DMS53 treated with DMSO at 0.1 percent for 48 hours (cell line): ENCODE data around the gene RDH14.

Experiments
- DNase-seq: peaks from one replicate; lab custom pipeline; 2025; ENCODE audit not compliant: unreplicated experiment; lab: John Stamatoyannopoulos, UW

The RDH14 gene

GRCh38 chr2:18578033-18578432 is 17.6 kb upstream of the RDH14 start:
- no peak for DNase-seq

- DNase-seq: no peak
These were observed 5.8 kb upstream of the RDH14 start for GRCh38 chr2:18566145-18566769.

- DNase-seq: no peak
These were observed 288 bp upstream of the RDH14 start for GRCh38 chr2:18560797-18561085.

- DNase-seq: no peak
These were observed 872 bp downstream of the RDH14 start for GRCh38 chr2:18559531-18560030.

- DNase-seq: no peak
These were observed 2.0 kb downstream of the RDH14 start for GRCh38 chr2:18558458-18558857.

GRCh38 chr2:18557121-18557520 is 3.3 kb downstream of the RDH14 start:
- DNase-seq: no peak

- no peak for DNase-seq
These were observed 7.9 kb downstream of the RDH14 start for GRCh38 chr2:18552351-18553077.

- no peak for DNase-seq
These were observed 8.8 kb downstream of the RDH14 start for GRCh38 chr2:18551623-18552022.

GRCh38 chr2:18551169-18551568 is 9.3 kb downstream of the RDH14 start:
- peak; percentile 57 for DNase-seq

- DNase-seq: no peak
These were observed 10.0 kb downstream of the RDH14 start for GRCh38 chr2:18550433-18550832.

- no peak for DNase-seq
These were observed 11.4 kb downstream of the RDH14 start for GRCh38 chr2:18549083-18549482.

- no peak for DNase-seq
These were observed 11.8 kb downstream of the RDH14 start for GRCh38 chr2:18548621-18549020.

- peak; percentile 93 for DNase-seq
These were observed 13.9 kb downstream of the RDH14 start for GRCh38 chr2:18546567-18546966.

GRCh38 chr2:18545384-18545783 is 15.1 kb downstream of the RDH14 start:
- no peak for DNase-seq

- no peak for DNase-seq
These were observed 16.3 kb downstream of the RDH14 start for GRCh38 chr2:18544171-18544570.

GRCh38 chr2:18540872-18541271 is 19.6 kb downstream of the RDH14 start:
- no peak for DNase-seq

- DNase-seq: no peak
These were observed 23.8 kb downstream of the RDH14 start for GRCh38 chr2:18536697-18537096.

GRCh38 chr2:18536100-18536499 is 24.4 kb downstream of the RDH14 start:
- no peak for DNase-seq

GRCh38 chr2:18531194-18531593 is 29.3 kb downstream of the RDH14 start:
- DNase-seq: no peak

- no peak for DNase-seq
These were observed 32.6 kb downstream of the RDH14 start for GRCh38 chr2:18527822-18528221.

GRCh38 chr2:18527326-18527725 is 33.1 kb downstream of the RDH14 start:
- no peak for DNase-seq

GRCh38 chr2:18526429-18526828 is 34.0 kb downstream of the RDH14 start:
- no peak for DNase-seq

GRCh38 chr2:18525852-18526251 is 34.6 kb downstream of the RDH14 start:
- DNase-seq: no peak
